Measurements from ENCODE around the gene GABBR2. TPM values are rescaled to one million over a fixed set of nuclear protein-coding genes. Genes with fewer than 3 reads are reported as not detected.

GABBR2 gene
- polyA plus RNA-seq, 6 donors from 2014 or later, result not detected

DNA sequence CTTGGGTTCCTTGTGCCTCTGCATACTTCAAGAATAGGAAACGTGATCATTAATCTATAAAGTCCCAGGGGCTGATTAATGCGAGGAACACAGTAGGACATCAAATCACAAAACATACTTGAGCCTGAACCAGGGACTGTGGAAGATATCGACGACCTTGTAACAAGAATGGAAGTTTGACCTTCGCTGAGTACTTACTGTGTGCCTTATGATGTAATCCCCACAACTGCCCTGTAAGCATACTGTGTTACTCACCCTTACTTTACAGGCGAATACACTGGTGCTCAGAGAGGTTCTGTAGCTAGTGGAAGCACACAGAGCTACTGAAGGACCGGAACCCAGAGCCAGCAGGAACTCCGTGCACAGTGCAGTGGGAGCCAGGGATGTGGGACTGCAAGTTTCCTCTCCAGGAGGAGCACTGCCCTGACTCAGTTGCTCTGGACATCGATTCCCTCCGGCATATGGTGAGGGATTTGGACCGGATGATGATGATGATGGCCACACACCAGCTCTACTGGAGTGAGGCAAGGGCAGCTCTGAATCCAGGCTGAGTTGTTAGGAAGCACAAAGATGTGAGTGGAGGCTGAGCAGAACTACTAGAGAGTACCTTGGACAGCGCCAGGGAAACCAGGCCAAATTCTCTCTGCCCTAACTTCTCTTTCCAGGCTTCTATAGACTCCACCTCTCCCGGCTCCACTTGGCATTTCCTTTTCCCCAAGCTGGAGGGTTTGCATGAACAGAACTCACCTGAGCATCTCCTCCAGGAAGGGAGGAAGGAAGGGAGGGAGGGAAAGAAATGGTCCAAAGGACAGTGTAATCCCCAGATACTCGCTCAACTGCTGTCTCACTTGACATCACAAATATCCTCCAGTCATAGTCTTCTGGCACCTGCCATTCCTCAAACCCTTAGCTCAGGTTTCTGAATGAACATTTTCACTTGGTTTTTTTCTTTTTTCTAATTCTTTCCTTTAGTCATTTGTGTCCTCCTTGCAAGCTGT, 1.5 kb upstream of the GABBR2 start:
- H3K27me3 Mint-ChIP-seq, result peaks cover 43 to 59% (median 55%) of the 10 kb centered on the region in 3 donors
- DNase-seq, result no peak
- peaks cover 3 to 5% (median 5%) of the 10 kb centered on the region in 3 donors for H3K4me1 Mint-ChIP-seq
- H3K36me3 Mint-ChIP-seq, result no peaks in the 10 kb centered on the region
- ATAC-seq (ENCODE audit: low read depth in 2 of 2), result no peak
- no peak overlapping the region for H3K27ac Mint-ChIP-seq
- H3K9me3 Mint-ChIP-seq, result no peaks in the 10 kb centered on the region
- H3K4me3 Mint-ChIP-seq, result peak overlapping the region in 5 of 8 donors; percentile 28 to 57 (median 43)

DNA sequence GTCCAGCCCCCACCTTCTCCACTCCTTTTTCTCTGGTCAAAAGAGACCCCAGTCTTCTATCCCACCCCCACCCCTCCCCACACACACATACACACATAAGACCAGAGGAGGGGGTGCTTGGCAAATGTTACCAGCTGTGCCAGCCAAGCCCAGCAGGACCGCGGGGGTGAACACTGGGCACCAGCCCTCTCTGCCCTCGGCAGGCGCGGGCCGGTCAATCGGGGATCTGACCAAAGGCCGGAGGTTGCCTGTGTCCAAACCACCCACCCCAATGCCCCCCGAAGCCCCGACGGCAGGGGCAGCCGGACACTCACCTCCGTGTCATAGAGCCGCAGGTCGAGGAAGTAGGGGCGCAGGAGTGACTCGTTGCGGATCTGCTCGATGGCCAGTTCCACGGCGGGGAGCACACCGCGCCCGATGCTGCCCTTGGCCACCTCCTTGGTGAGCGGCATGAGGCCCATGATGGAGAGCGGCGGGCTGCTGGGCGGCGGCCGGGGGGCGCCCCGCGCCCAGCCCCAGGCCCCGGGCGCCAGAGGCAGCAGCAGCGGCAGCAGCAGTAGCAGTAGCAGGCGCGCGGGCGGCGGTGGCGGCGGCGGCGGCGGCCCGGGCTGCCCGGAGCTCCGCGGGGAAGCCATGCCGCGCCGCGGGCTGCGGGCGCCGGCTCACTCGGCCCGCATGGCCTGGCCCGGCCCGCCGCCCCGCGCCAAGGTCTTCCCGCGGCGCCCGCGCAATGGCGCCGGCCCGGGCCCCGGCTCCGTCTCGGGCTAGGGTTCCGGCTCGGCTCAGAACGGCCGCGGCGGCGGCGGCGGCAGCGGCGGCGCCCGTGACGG, 417 bp downstream of the GABBR2 start:
- Mint-ChIP-seq H3K9me3 (peaks cover 0 to 5% (median 0%) of the 10 kb centered on the region in 7 donors), H3K36me3 (no peaks in the 10 kb centered on the region), H3K4me3 (no peak overlapping the region), H3K27me3 (peaks cover 55 to 67% (median 63%) of the 10 kb centered on the region in 3 donors), H3K4me1 (peaks cover 3 to 5% (median 5%) of the 10 kb centered on the region in 3 donors), H3K27ac (no peak overlapping the region)
- ATAC-seq (ENCODE audit: low read depth in 2 of 2) (no peak), DNase-seq (no peak)

DNA sequence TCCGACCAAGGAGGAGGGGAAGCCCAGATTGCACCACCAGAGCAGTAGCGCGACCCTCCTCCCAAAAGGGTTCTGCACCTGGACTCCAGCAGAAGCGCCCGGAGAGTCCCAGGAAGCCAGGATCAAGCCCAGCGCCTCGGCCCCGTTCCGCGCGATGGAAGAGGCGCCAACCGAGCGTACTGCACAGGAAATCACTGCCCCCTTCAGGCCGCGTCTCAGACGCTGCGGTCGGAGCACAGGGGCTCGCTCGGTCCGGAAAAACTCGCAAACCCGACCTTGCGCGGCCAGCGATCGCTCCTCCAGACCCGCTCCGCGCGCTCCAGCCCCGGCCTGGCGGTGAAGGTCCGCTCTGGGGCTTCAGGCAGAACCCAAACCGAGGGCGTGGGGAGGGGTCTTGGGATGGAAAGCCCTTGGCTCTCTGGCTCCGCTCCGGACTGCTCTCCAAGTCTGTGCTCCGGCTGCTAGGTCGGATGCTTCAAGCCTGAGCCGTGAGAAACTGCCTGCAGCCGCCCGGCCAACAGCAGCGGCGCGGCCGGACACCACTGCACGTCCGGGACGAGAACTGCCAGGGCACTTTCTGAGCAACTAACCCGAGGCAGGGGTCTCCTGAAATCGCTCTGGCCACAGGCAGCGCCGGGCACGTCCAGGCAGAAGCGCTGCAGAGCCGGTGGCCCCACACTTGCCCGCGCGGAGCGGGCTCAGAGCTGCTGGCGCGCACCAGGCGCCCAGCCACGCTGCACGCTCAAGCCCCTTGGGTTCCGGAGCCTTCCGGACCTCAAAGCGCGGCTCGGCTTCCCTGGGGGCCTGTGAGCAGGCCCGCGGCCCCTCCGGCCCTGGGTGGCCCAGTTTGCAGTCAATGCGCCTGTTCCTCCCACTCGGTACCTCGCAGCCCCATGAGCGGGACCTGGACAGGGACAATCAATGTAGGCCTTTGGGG, 1.3 kb downstream of the GABBR2 start:
- ATAC-seq (ENCODE audit: low read depth in 2 of 2) (no peak), DNase-seq (no peak)
- peaks cover 57 to 70% (median 68%) of the 10 kb centered on the region in 3 donors for H3K27me3 Mint-ChIP-seq
- H3K27ac Mint-ChIP-seq, result no peak overlapping the region
- H3K4me1 Mint-ChIP-seq, result peaks cover 3 to 5% (median 5%) of the 10 kb centered on the region in 3 donors
- no peaks in the 10 kb centered on the region for H3K36me3 Mint-ChIP-seq
- H3K4me3 Mint-ChIP-seq, result peak overlapping the region in 1 of 8 donors; percentile 7
- peaks cover 0 to 5% (median 0%) of the 10 kb centered on the region in 7 donors for H3K9me3 Mint-ChIP-seq

DNA sequence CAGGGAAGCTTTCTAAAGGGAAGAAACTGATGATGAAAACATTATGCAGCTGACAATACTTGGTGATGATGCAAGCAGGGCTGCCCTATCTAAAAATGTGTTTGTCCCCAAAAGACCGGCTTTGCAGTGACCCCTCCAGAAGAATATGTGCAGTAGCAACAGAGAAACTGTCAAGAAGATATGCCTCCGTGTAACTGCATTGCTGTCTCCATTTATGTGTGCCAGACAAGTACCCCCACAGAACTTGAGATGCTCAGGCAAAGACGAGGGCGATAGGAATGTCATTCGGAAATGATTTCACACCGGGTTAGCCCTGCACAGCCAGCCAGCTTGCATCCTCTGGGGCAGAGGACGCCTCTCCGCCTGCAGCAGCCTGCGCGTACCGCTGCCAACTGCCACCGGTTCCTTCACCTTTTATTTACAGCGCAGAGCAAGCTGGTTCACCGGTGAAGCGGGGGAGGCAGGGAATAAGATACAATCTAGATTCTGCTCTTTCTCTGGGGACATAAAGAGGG, 2.0 kb downstream of the GABBR2 start:
- peaks cover 0 to 5% (median 2%) of the 10 kb centered on the region in 7 donors for H3K9me3 Mint-ChIP-seq
- ATAC-seq (ENCODE audit: low read depth in 2 of 2) (no peak), DNase-seq (no peak)
- peaks cover 58 to 70% (median 66%) of the 10 kb centered on the region in 3 donors for H3K27me3 Mint-ChIP-seq
- no peaks in the 10 kb centered on the region for H3K36me3 Mint-ChIP-seq
- peak overlapping the region in 4 of 8 donors; percentile 3 to 14 (median 8) for H3K4me3 Mint-ChIP-seq
- peaks cover 3 to 5% (median 5%) of the 10 kb centered on the region in 3 donors for H3K4me1 Mint-ChIP-seq
- H3K27ac Mint-ChIP-seq, result no peak overlapping the region

DNA sequence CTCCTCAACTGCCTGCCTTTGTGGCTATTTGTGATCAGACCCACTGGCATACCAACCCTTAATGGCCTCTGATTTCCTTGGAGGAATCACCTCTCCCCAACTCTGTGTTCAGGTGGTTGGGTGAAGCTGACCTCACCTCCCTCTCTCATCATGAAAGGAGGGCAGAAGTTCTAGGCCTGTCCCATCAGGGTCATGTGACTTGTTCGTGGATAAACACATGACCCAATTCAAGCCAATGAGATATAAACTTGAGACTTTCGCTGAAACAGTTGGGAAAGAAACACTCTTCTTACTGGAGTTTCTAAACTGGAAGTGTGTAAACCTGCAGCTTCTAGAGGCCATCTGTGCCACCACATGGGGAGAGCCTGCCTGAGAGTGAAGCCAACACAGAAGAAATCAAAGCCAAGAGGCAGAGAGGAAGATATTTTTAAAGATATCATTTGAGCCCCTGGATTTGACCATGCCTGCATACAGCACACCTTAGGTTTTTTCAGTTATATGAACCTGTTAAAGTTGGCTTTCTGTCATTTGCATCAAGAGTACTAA, 5.8 kb downstream of the GABBR2 start:
- Mint-ChIP-seq H3K27me3 (peaks cover 56 to 71% (median 59%) of the 10 kb centered on the region in 3 donors), H3K4me3 (no peak overlapping the region), H3K9me3 (peaks cover 2 to 18% (median 8%) of the 10 kb centered on the region in 7 donors), H3K36me3 (peaks cover 0 to 7% of the 10 kb centered on the region in 2 donors), H3K4me1 (peaks cover 0 to 5% (median 3%) of the 10 kb centered on the region in 3 donors), H3K27ac (peak overlapping the region in 1 of 6 donors; percentile 34)
- ATAC-seq (ENCODE audit: low read depth in 2 of 2) (no peak), DNase-seq (no peak)

DNA sequence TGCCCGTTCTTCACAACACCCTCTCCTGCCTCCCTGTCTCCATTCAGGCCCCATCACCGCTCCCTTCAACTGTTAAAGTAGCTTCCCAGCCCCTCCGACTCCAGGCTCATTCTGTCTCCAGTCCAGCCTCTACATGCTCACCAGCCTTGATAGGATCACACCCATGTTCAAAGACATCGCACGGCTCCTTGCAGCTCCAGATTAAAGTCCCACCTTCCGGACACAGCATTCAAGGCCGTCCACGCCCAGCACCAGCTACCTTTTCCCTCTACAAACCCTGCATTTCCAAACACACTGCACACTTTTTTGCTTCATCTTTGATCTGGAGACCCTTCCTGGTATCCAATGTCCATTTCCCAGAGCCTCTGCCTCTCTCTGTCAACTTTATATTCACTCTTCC, 6.4 kb downstream of the GABBR2 start:
- Mint-ChIP-seq H3K27ac (peak overlapping the region in 1 of 6 donors; percentile 34), H3K9me3 (peaks cover 2 to 18% (median 8%) of the 10 kb centered on the region in 7 donors), H3K36me3 (peaks cover 0 to 7% of the 10 kb centered on the region in 2 donors), H3K27me3 (peaks cover 56 to 71% (median 59%) of the 10 kb centered on the region in 3 donors), H3K4me1 (peaks cover 0 to 5% (median 3%) of the 10 kb centered on the region in 3 donors), H3K4me3 (no peak overlapping the region)
- ATAC-seq (ENCODE audit: low read depth in 2 of 2), result no peak
- no peak for DNase-seq

DNA sequence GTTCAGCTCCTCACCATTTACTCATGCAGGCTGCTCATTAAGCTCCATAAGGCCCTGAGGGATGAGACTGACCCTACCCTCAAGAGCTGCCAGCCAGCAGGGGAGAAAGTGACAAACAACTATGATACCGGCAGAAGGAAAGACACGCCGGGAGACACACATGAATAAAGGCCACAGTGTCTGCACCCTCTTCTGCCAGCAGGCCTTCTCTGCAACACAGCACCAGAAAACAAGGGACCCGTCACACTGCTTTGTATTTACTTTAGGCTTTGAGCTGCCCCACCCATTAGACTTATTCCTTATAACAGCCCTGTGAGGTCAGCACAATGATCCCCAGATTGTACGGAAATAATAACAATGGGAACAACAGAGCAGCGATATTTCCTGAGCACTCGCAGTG, 7.2 kb downstream of the GABBR2 start:
- peaks cover 53 to 66% (median 59%) of the 10 kb centered on the region in 3 donors for H3K27me3 Mint-ChIP-seq
- no peak overlapping the region for H3K27ac Mint-ChIP-seq
- DNase-seq, result no peak
- ATAC-seq (ENCODE audit: low read depth in 2 of 2), result no peak
- peaks cover 0 to 7% of the 10 kb centered on the region in 2 donors for H3K36me3 Mint-ChIP-seq
- H3K4me3 Mint-ChIP-seq, result no peak overlapping the region
- H3K4me1 Mint-ChIP-seq, result peaks cover 0 to under 1% (median under 1%) of the 10 kb centered on the region in 3 donors
- H3K9me3 Mint-ChIP-seq, result peaks cover 2 to 18% (median 8%) of the 10 kb centered on the region in 7 donors

DNA sequence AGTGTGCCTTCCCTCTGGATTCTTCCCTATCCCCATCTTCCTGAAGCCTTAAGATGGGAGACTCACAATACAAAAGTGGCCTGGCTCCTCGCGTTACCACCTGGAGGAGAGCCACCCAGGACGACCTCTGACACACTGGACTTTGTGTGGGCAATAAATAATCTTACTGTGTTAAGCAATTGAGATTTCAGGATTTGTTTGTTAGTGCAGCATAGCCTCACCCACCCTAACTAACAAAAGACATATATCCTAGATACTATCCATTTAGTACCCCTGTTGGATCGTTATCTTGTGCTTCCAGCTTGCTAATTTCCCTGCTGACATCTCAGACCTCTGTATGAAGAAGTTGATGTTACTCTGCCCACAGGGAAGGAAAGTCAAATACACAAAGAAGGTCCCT, 7.9 kb downstream of the GABBR2 start:
- no peak for ATAC-seq (ENCODE audit: low read depth in 2 of 2)
- H3K27me3 Mint-ChIP-seq, result peaks cover 47 to 65% (median 59%) of the 10 kb centered on the region in 3 donors
- no peak overlapping the region for H3K4me3 Mint-ChIP-seq
- DNase-seq, result no peak
- H3K9me3 Mint-ChIP-seq, result peaks cover 2 to 18% (median 8%) of the 10 kb centered on the region in 7 donors
- H3K27ac Mint-ChIP-seq, result no peak overlapping the region
- H3K36me3 Mint-ChIP-seq, result peaks cover 0 to 7% of the 10 kb centered on the region in 2 donors
- H3K4me1 Mint-ChIP-seq, result no peaks in the 10 kb centered on the region

DNA sequence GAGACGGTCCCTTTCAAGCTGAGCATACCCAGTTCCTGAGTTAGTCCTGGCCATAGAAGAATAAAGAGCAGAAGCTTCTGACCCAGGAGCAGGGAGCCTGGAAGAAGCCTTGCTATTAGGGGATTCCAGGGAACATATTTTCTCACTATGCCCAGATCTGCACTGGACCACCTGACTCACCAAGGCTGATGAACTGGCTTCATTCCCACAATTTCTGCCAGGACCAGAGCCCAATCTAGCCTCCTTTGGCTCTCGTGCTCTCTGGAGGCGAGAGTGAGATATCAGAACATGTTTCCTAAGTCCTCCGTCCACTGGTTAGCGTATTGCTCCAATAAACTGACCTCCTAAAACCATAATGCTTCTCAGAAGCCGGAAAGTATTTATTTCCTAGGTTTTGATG, 9.9 kb downstream of the GABBR2 start:
- H3K4me3 Mint-ChIP-seq, result no peak overlapping the region
- no peak for DNase-seq
- no peaks in the 10 kb centered on the region for H3K4me1 Mint-ChIP-seq
- no peak for ATAC-seq (ENCODE audit: low read depth in 2 of 2)
- peaks cover 0 to 7% of the 10 kb centered on the region in 2 donors for H3K36me3 Mint-ChIP-seq
- H3K9me3 Mint-ChIP-seq, result peaks cover 2 to 13% (median 8%) of the 10 kb centered on the region in 7 donors
- peak overlapping the region in 1 of 6 donors; percentile 36 for H3K27ac Mint-ChIP-seq
- peaks cover 30 to 55% (median 49%) of the 10 kb centered on the region in 3 donors for H3K27me3 Mint-ChIP-seq

DNA sequence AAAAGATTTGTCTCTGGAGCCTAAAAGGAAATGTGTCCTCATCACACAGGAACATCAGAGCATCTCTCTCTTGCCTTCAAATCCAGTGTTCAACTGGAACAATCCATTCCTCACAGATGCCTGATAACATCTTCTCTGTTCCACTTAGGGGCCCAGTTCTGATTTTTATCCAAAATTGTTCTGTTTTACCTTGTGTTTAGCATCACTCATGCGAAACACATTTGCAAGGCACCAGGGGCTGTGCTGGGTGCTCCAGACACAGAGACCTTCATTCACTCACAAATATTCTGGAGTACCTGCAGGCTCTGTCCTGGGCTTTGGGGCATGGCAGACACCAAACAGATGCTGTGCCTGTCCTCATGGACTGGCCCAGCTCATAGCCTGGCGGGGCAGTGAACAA, 13.8 kb downstream of the GABBR2 start:
- Mint-ChIP-seq H3K4me1 (no peaks in the 10 kb centered on the region), H3K9me3 (peaks cover 0 to 3% (median 0%) of the 10 kb centered on the region in 7 donors), H3K4me3 (no peak overlapping the region), H3K27ac (no peak overlapping the region), H3K27me3 (peaks cover 18 to 29% (median 22%) of the 10 kb centered on the region in 3 donors), H3K36me3 (no peaks in the 10 kb centered on the region)
- no peak for DNase-seq
- ATAC-seq (ENCODE audit: low read depth in 2 of 2), result no peak

DNA sequence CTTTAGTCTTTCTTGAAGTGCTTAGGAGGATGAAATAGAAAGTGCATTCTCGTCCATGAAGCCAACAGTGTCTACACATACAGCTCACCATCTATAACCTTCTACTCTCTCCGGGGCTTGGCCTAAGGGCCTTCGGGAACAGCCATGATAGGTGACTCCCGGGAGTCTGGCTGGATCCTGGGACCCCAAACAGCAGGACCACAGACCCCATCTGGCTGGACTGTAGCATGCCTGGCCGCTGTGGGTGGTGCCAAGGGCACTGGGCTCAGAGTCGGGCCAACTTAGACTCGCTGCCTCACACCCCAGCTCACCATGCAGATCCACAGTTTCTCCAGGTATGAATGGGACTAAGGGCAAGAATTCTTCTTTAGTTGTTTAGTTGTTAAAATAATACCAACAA, 16.3 kb downstream of the GABBR2 start:
- Mint-ChIP-seq H3K27me3 (peaks cover 6 to 29% (median 8%) of the 10 kb centered on the region in 3 donors), H3K36me3 (no peaks in the 10 kb centered on the region), H3K4me3 (no peak overlapping the region), H3K9me3 (no peaks in the 10 kb centered on the region), H3K27ac (no peak overlapping the region), H3K4me1 (no peaks in the 10 kb centered on the region)
- ATAC-seq (ENCODE audit: low read depth in 2 of 2), result no peak
- DNase-seq, result no peak

DNA sequence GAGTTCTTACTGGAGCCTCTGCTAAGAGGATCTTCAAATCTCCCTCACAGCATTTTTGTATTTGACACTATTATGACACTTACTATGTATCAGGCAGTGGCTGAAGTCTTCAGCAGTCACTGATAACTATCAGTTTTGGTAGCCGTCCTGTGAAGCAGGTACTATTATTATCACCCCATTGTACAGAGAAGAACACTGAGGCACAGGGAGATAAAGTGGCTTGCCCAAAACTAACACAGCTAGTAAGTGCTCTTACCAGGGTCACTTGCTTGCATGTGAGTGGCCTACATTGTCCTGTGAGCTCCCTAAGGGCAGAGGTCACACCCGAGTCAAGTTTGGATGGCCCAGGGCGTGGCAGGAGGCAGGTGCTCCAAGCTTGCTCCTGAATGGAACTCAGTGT, 16.8 kb downstream of the GABBR2 start:
- Mint-ChIP-seq H3K4me3 (no peak overlapping the region), H3K27ac (no peak overlapping the region), H3K27me3 (peaks cover 6 to 27% (median 8%) of the 10 kb centered on the region in 3 donors), H3K9me3 (no peaks in the 10 kb centered on the region), H3K36me3 (no peaks in the 10 kb centered on the region), H3K4me1 (no peaks in the 10 kb centered on the region)
- no peak for ATAC-seq (ENCODE audit: low read depth in 2 of 2)
- DNase-seq, result no peak

Measured in naive B cell (primary cell).